IMR-90 (cell line): ENCODE measurements around the gene ABHD2. TPM values are rescaled to one million over a fixed set of nuclear protein-coding genes. Genes with fewer than 3 reads are reported as not detected.

Source experiments
- ATAC-seq: fragments of 200-7000 bp; cut with Tn5 transposase; 2 replicates; pipeline ENCODE4 v1.9.1; 2020; ENCODE audit warnings: low read depth, mild to moderate bottlenecking, moderate library complexity
- BruUV-seq: library from RNA; stranded (reverse); fragments of 400-500 nt; replicated peaks from 2 replicates; lab custom pipeline; 2021; lab: Mats Ljungman, UMichigan
- CTCF ChIA-PET: fragments of 300-600 bp; formaldehyde crosslinking; extraction: SDS; loops from one replicate; lab custom pipeline; 2021; ENCODE audit warnings: antibody characterized with exemption; lab: Yijun Ruan, JAX
- POLR2A ChIA-PET: fragments of 300-600 bp; sonication (Branson Sonifier 250); formaldehyde crosslinking; loops from one replicate; lab custom pipeline; 2022; ENCODE audit warnings: antibody characterized with exemption; ENCODE audit not compliant: unreplicated experiment; lab: Charles Lee
- DNase-seq: peaks from one replicate; pipeline ENCODE4 v3.0.0; 2013
- H2AFZ ChIP-seq: replicated peaks from 2 replicates; pipeline ENCODE3; 2013; ENCODE audit warnings: low read length, mild to moderate bottlenecking; ENCODE audit not compliant: poor library complexity
- H2AK5ac ChIP-seq: 2 replicates; pipeline ENCODE4 v1.6.1; 2013; ENCODE audit warnings: low read depth, low read length, inconsistent platforms
- H2AK9ac ChIP-seq: replicated peaks from 2 replicates; pipeline ENCODE3; 2013; ENCODE audit warnings: mild to moderate bottlenecking, low read depth, low read length, moderate library complexity; ENCODE audit not compliant: poor library complexity
- H2BK120ac ChIP-seq: 2 replicates; pipeline ENCODE4 v1.6.1; 2013; ENCODE audit warnings: low read depth, low read length, inconsistent platforms
- H2BK15ac ChIP-seq: 3 replicates; pipeline ENCODE4 v1.6.1; 2013; ENCODE audit warnings: low read depth, low read length, inconsistent platforms
- H2BK20ac ChIP-seq: 2 replicates; pipeline ENCODE4 v1.6.1; 2013; ENCODE audit warnings: low read depth, mild to moderate bottlenecking, inconsistent platforms, low read length, moderate library complexity
- H2BK5ac ChIP-seq: 2 replicates; pipeline ENCODE4 v1.6.1; 2013; ENCODE audit warnings: mild to moderate bottlenecking, low read depth, low read length, inconsistent platforms; ENCODE audit not compliant: poor library complexity, severe bottlenecking
- H3K14ac ChIP-seq: replicated peaks from 2 replicates; pipeline ENCODE4 v1.6.1; 2013; ENCODE audit warnings: low read depth, low read length, inconsistent platforms
- H3K18ac ChIP-seq: 2 replicates; pipeline ENCODE4 v1.6.1; 2013; ENCODE audit warnings: low read depth, low read length, control low read depth
- H3K23ac ChIP-seq: 2 replicates; pipeline ENCODE4 v1.6.1; 2013; ENCODE audit warnings: low read depth, low read length, inconsistent platforms
- H3K27ac ChIP-seq: 2 replicates; pipeline ENCODE4 v1.5.1; 2013; ENCODE audit warnings: mild to moderate bottlenecking, control low read depth, low read length; ENCODE audit not compliant: insufficient read depth
- H3K27me3 ChIP-seq: 2 replicates; pipeline ENCODE4 v1.6.1; 2013; ENCODE audit warnings: low read length; ENCODE audit not compliant: control insufficient read depth, insufficient read depth
- H3K36me3 ChIP-seq: 2 replicates; pipeline ENCODE4 v1.6.1; 2013; ENCODE audit warnings: low read length, mixed read lengths; ENCODE audit not compliant: control insufficient read depth, insufficient read depth
- H3K4ac ChIP-seq: 2 replicates; pipeline ENCODE4 v1.6.1; 2013; ENCODE audit warnings: low read depth, low read length, inconsistent platforms
- H3K4me1 ChIP-seq: 2 replicates; pipeline ENCODE4 v1.6.1; 2013; ENCODE audit warnings: low read length, mixed read lengths; ENCODE audit not compliant: control insufficient read depth, insufficient read depth
- H3K4me2 ChIP-seq: 2 replicates; pipeline ENCODE4 v1.6.1; 2013; ENCODE audit warnings: low read depth, mild to moderate bottlenecking, control low read depth, low read length, moderate library complexity
- H3K4me3 ChIP-seq: 2 replicates; pipeline ENCODE4 v1.5.1; 2013; ENCODE audit warnings: low read depth, mild to moderate bottlenecking, control low read depth, low read length, moderate library complexity; ENCODE audit not compliant: insufficient read depth
- H3K56ac ChIP-seq: 2 replicates; pipeline ENCODE4 v1.6.1; 2013; ENCODE audit warnings: low read length, inconsistent platforms; ENCODE audit not compliant: insufficient read depth; ENCODE audit errors: extremely low read depth
- H3K79me1 ChIP-seq, 2 experiments: 2 replicates each; pipeline ENCODE4 v1.6.1; 2013; ENCODE audit warnings: low read length in 2 of 2, inconsistent platforms in 1 of 2, low read depth in 1 of 2
- H3K9ac ChIP-seq: 2 replicates; pipeline ENCODE4 v1.6.1; 2013; ENCODE audit warnings: low read depth, low read length, control low read depth
- H3K9me1 ChIP-seq: 2 replicates; pipeline ENCODE4 v1.6.1; 2013; ENCODE audit warnings: low read length, inconsistent platforms; ENCODE audit not compliant: insufficient read depth
- H3K9me3 ChIP-seq: 2 replicates; pipeline ENCODE4 v1.6.1; 2013; ENCODE audit warnings: low read length; ENCODE audit not compliant: control insufficient read depth, insufficient read depth
- H4K20me1 ChIP-seq: 2 replicates; pipeline ENCODE4 v1.6.1; 2013; ENCODE audit warnings: low read length, inconsistent platforms; ENCODE audit not compliant: insufficient read depth
- H4K5ac ChIP-seq: 2 replicates; pipeline ENCODE4 v1.6.1; 2013; ENCODE audit warnings: mild to moderate bottlenecking, low read depth, low read length, control low read depth
- H4K8ac ChIP-seq, 2 experiments: 2 replicates each; pipeline ENCODE4 v1.6.1; 2013; ENCODE audit warnings: low read depth in 2 of 2, low read length in 2 of 2, control low read depth in 1 of 2, inconsistent platforms in 1 of 2
- H4K91ac ChIP-seq: 2 replicates; pipeline ENCODE4 v1.6.1; 2013; ENCODE audit warnings: low read depth, low read length, inconsistent platforms; ENCODE audit not compliant: insufficient read depth
- BHLHE40 ChIP-seq: fragments of 150-350 bp; IDR thresholded peaks from 2 replicates; pipeline ENCODE4 v1.6.1; 2016; ENCODE audit warnings: mild to moderate bottlenecking, low read depth, low read length
- CHD1 ChIP-seq: IDR thresholded peaks from 2 replicates; pipeline ENCODE4 v1.6.1; 2012; ENCODE audit warnings: low read depth, low read length, improper control_type of control experiment
- FOS ChIP-seq: fragments of 150-350 bp; IDR thresholded peaks from 2 replicates; pipeline ENCODE4 v1.6.1; 2016; ENCODE audit warnings: low read depth, low read length
- MAFK ChIP-seq: IDR thresholded peaks from 2 replicates; pipeline ENCODE4 v1.6.1; 2012; ENCODE audit warnings: low read depth, low read length, improper control_type of control experiment
- MAZ ChIP-seq: IDR thresholded peaks from 2 replicates; pipeline ENCODE4 v1.6.1; 2012; ENCODE audit warnings: low read depth, mild to moderate bottlenecking, low read length, improper control_type of control experiment, moderate library complexity, borderline replicate concordance
- MXI1 ChIP-seq: IDR thresholded peaks from 2 replicates; pipeline ENCODE4 v1.6.1; 2012; ENCODE audit warnings: low read depth, mild to moderate bottlenecking, low read length, moderate library complexity, borderline replicate concordance
- NFE2L2 ChIP-seq: fragments of 150-350 bp; IDR thresholded peaks from 2 replicates; pipeline ENCODE4 v1.6.1; 2016; ENCODE audit warnings: low read depth, mild to moderate bottlenecking, low read length
- POLR2A ChIP-seq: IDR thresholded peaks from 2 replicates; pipeline ENCODE4 v1.6.1; 2012; ENCODE audit warnings: mild to moderate bottlenecking, low read depth, low read length
- RAD21 ChIP-seq: IDR thresholded peaks from 2 replicates; pipeline ENCODE4 v1.6.1; 2012; ENCODE audit warnings: low read length, improper control_type of control experiment
- RCOR1 ChIP-seq: IDR thresholded peaks from 2 replicates; pipeline ENCODE4 v1.6.1; 2012; ENCODE audit warnings: mild to moderate bottlenecking, low read length, improper control_type of control experiment; ENCODE audit not compliant: insufficient replicate concordance
- SMC3 ChIP-seq: fragments of 150-350 bp; IDR thresholded peaks from 2 replicates; pipeline ENCODE4 v1.6.1; 2016; ENCODE audit warnings: low read depth, mild to moderate bottlenecking, antibody characterized with exemption, low read length, moderate library complexity
- WGBS, 2 experiments: methylation state at CpG; one replicate each; pipeline versions ENCODE4 v1.1.5 to v1.1.7; 2013; ENCODE audit warnings: missing lambda C conversion rate in 2 of 2; ENCODE audit not compliant: insufficient read length in 1 of 2; ENCODE audit errors: extremely low coverage in 2 of 2; 5-methylcytosine and 5-hydroxymethylcytosine counted together
- dilution Hi-C: fragments of 300-500 bp; cut with HindIII; formaldehyde crosslinking; loops from one replicate; pipeline ENCODE4 v1.14.3; 2018; ENCODE audit warnings: low sequenced_read_pairs; ENCODE audit not compliant: unreplicated experiment
- in situ Hi-C: fragments of 300-500 bp; cut with MboI; formaldehyde crosslinking; loops from 3 replicates; pipeline ENCODE4 v1.14.3; 2019; ENCODE audit warnings: low sequenced_read_pairs, inconsistent platforms, mixed read lengths
- intact Hi-C: fragments of 100-400 bp; cut with micrococcal nuclease; formaldehyde crosslinking; loops from 2 replicates; pipeline ENCODE4 v1.10.0; 2022
- polyA plus RNA-seq, 3 experiments: library from polyadenylated mRNA; depleted of rRNA; stranded (reverse); fragments of >200 nt; gene quantifications; 2 replicates each; pipeline ENCODE4 v1.2.3, GENCODE V29; 2012; ENCODE audit warnings: low replicate concordance in 1 of 3
- total RNA-seq: library from RNA; depleted of rRNA; stranded (reverse); fragments of >200 nt; gene quantifications from 2 replicates; pipeline ENCODE4 v1.2.3, GENCODE V29; 2012
- TF ChIP-seq, protein P1 (sequence below): fragments of 150-350 bp; IDR thresholded peaks from 2 replicates; pipeline ENCODE4 v1.6.1; 2016; ENCODE audit warnings: low read depth, mild to moderate bottlenecking, low read length, moderate library complexity, borderline replicate concordance
- TF ChIP-seq, protein P2 (sequence below): fragments of 150-350 bp; IDR thresholded peaks from 2 replicates; pipeline ENCODE4 v1.6.1; 2017; ENCODE audit warnings: mild to moderate bottlenecking, antibody characterized with exemption, low read length, low read depth
- TF ChIP-seq, protein P3 (sequence below): conservative IDR thresholded peaks from 2 replicates; pipeline ENCODE4 v1.5.1; 2012; ENCODE audit warnings: mild to moderate bottlenecking, low read depth, low read length, improper control_type of control experiment

Gene ABHD2
- total and polyA plus RNA-seq, 2 of the 4 experiments (the other 2 are of a cell fraction): 31.2 to 62.9 TPM

DNA sequence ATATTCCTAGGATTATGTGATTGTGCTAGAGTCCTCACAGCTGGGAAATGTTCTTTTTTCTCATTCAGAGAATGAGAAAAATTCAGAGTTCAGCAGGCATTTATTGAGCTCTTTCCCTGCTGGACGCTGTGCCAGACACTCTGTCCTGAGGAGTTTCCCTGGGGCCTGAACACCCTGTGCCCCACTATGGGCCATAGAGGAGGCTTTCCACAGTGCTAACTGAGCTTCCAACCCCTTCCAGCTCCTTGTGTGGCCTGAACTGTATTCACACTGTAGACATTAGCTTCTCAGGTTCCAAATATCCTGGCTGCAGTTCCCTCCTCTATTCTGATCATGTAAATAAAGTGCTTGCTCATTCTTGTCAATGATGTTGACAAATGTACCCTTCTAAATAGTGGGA lies 10.0 kb downstream of the ABHD2 start:
- no TSS peak for BruUV-seq
- Histone ChIP-seq H3K14ac (peak overlapping the region; percentile 61; the same call in 1 of the 2 replicates), H3K9me1 (peaks cover 29% of the 10 kb centered on the region), H3K4me3 (no peak overlapping the region), H2AK5ac (peak overlapping the region; percentile 33; the same call in 1 of the 2 replicates), H4K8ac (peak overlapping the region in 1 of 2 experiments; percentile 43; a peak in 2 of 4 replicates), H4K20me1 (peaks cover 3% of the 10 kb centered on the region; the same call in 1 of the 2 replicates), H3K27ac (peak overlapping the region; percentile 5; the same call in 1 of the 2 replicates), H3K23ac (peak overlapping the region; percentile 49), H3K18ac (peak overlapping the region; percentile 24; the same call in 1 of the 2 replicates), H3K36me3 (peaks cover 2% of the 10 kb centered on the region; the same call in 1 of the 2 replicates), H3K4me2 (peak overlapping the region; percentile 19; the same call in 1 of the 2 replicates), H3K27me3 (no peaks in the 10 kb centered on the region), H4K91ac (peak overlapping the region; percentile 70), H2BK15ac (peak overlapping the region; percentile 4; the same call in 1 of the 3 replicates), H2BK20ac (peak overlapping the region; percentile 48; the same call in 1 of the 2 replicates), H2BK120ac (peak overlapping the region; percentile 79), H3K9ac (no peak overlapping the region), H3K56ac (peak overlapping the region; percentile 23; the same call in 1 of the 2 replicates), H2BK5ac (peak overlapping the region; percentile 6), H3K4me1 (peaks cover 30% of the 10 kb centered on the region), H2AK9ac (peak overlapping the region; percentile 7), H3K9me3 (no peaks in the 10 kb centered on the region), H2AFZ (no peak overlapping the region), H3K4ac (peak overlapping the region; percentile 63), H4K5ac (peak overlapping the region; percentile 40; the same call in 1 of the 2 replicates), H3K79me1 (peaks cover 39 to 72% of the 10 kb centered on the region in 2 experiments)
- ChIA-PET POLR2A (interaction anchor here (0.9 kb wide), 1 partner anchor 10 kb away, joined by 3 read pairs; the partner anchor contains the start of gene ABHD2), CTCF (no interaction called here)
- dilution Hi-C loops (no loop called here), intact Hi-C loops (no loop called here), in situ Hi-C loops (no loop called here)
- no CpG with 5 or more reads among the region's 1 CpG for WGBS, 2 experiments
- TF ChIP-seq MAFK (no peak), CHD1 (no peak), FOS (no peak), RCOR1 (no peak), MXI1 (no peak), SMC3 (no peak), MAZ (no peak), NFE2L2 (no peak), POLR2A (no peak), BHLHE40 (no peak), RAD21 (no peak)
- TF ChIP-seq, protein P1, sequence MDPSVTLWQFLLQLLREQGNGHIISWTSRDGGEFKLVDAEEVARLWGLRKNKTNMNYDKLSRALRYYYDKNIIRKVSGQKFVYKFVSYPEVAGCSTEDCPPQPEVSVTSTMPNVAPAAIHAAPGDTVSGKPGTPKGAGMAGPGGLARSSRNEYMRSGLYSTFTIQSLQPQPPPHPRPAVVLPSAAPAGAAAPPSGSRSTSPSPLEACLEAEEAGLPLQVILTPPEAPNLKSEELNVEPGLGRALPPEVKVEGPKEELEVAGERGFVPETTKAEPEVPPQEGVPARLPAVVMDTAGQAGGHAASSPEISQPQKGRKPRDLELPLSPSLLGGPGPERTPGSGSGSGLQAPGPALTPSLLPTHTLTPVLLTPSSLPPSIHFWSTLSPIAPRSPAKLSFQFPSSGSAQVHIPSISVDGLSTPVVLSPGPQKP: no peak
- TF ChIP-seq, protein P2, sequence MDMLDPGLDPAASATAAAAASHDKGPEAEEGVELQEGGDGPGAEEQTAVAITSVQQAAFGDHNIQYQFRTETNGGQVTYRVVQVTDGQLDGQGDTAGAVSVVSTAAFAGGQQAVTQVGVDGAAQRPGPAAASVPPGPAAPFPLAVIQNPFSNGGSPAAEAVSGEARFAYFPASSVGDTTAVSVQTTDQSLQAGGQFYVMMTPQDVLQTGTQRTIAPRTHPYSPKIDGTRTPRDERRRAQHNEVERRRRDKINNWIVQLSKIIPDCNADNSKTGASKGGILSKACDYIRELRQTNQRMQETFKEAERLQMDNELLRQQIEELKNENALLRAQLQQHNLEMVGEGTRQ: no peak
- TF ChIP-seq, protein P3, sequence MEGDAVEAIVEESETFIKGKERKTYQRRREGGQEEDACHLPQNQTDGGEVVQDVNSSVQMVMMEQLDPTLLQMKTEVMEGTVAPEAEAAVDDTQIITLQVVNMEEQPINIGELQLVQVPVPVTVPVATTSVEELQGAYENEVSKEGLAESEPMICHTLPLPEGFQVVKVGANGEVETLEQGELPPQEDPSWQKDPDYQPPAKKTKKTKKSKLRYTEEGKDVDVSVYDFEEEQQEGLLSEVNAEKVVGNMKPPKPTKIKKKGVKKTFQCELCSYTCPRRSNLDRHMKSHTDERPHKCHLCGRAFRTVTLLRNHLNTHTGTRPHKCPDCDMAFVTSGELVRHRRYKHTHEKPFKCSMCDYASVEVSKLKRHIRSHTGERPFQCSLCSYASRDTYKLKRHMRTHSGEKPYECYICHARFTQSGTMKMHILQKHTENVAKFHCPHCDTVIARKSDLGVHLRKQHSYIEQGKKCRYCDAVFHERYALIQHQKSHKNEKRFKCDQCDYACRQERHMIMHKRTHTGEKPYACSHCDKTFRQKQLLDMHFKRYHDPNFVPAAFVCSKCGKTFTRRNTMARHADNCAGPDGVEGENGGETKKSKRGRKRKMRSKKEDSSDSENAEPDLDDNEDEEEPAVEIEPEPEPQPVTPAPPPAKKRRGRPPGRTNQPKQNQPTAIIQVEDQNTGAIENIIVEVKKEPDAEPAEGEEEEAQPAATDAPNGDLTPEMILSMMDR: no peak
- DNase-seq (peak; percentile 40), ATAC-seq (peak; percentile 21)
